ENCODE data around the gene LEF1.

Gene LEF1

GRCh38 chr4:108044951-108045686, 123.6 kb downstream of the LEF1 start:
- Mint-ChIP-seq H3K27me3 (ENCODE audit: low read depth) (no peaks in the 10 kb centered on the region), H3K36me3 (ENCODE audit: low read depth) (peaks cover 42% of the 10 kb centered on the region), H3K4me1 (ENCODE audit: low read depth) (peaks cover 45% of the 10 kb centered on the region), H3K4me3 (no peak overlapping the region), H3K27ac (peak overlapping the region; percentile 39), H3K9me3 (peaks cover under 1% of the 10 kb centered on the region)

DNA sequence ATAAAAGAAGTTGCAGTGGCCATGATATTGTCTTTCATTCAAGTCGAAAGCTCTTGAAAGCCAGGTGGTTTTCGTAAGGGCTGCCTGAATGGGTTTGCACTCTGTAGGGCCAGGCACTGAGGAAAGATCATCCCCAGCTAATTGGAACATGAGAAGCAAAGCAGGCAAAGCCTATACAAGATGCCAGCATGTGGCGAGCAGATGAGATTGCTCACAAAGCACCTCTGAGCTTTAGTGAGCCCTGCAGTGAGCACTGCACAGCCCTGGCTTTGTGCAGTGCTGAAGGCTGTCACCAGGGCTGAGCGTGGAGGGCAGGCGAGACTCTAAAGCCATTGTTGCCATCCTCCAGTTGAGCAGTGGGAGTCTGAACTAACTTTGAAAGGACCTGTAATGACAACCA, 125.2 kb downstream of the LEF1 start:
- Mint-ChIP-seq H3K27ac (peak overlapping the region; percentile 67), H3K36me3 (ENCODE audit: low read depth) (peaks cover 32% of the 10 kb centered on the region), H3K4me1 (ENCODE audit: low read depth) (peaks cover 30% of the 10 kb centered on the region), H3K4me3 (no peak overlapping the region), H3K9me3 (peaks cover 5% of the 10 kb centered on the region), H3K27me3 (ENCODE audit: low read depth) (no peaks in the 10 kb centered on the region)

- Mint-ChIP-seq H3K36me3 (ENCODE audit: low read depth) (peaks cover 28% of the 10 kb centered on the region), H3K27ac (no peak overlapping the region), H3K27me3 (ENCODE audit: low read depth) (no peaks in the 10 kb centered on the region), H3K9me3 (peaks cover 5% of the 10 kb centered on the region), H3K4me3 (no peak overlapping the region), H3K4me1 (ENCODE audit: low read depth) (peaks cover 25% of the 10 kb centered on the region)
Observed at GRCh38 chr4:108042927-108043326, 125.8 kb downstream of the LEF1 start.

GRCh38 chr4:108037884-108038283, 130.8 kb downstream of the LEF1 start:
- peaks cover 5% of the 10 kb centered on the region for H3K9me3 Mint-ChIP-seq
- no peaks in the 10 kb centered on the region for H3K27me3 Mint-ChIP-seq (ENCODE audit: low read depth)
- H3K4me3 Mint-ChIP-seq = no peak overlapping the region
- H3K27ac Mint-ChIP-seq = no peak overlapping the region
- peaks cover 30% of the 10 kb centered on the region for H3K4me1 Mint-ChIP-seq (ENCODE audit: low read depth)
- peaks cover 12% of the 10 kb centered on the region for H3K36me3 Mint-ChIP-seq (ENCODE audit: low read depth)

DNA sequence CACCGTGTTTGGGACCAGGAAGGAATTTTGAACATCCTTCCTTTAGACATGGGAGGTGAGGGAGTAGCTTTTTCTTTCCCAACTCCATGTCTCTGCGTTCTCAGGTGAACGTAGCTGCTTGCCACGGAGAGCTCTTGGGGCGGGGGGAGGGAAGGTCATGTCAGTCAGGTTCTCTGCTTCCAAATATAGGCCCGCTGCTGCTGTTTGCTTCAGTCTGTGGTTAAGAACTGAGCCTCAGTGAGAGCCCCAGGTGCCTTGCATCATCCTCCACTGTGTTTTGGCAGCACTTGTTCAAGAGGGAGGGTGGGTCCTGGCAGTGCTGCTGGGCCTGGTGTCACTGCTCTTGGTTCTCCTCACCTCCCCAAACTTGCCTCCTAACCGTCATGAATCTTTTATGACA, 132.5 kb downstream of the LEF1 start:
- peak overlapping the region; percentile 15 for H3K4me3 Mint-ChIP-seq

DNA sequence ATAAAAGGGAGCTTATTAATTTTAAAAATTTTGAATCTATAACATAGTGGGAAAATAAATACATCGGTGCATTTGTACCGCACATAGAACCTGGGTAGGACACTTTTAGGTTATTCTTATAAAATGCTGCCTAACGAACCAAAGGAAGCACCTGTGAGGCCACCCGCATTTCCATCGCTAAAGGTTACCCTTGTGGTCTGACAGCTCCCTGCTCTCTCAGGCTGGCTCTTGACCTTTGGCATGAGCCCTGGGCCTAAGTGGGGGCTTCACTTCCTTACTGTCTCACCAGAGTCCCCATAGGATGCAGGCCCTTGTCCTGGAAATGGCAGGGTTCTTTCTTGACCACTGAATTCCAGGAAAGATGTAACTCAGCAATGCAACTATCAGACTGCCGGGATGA, 133.0 kb downstream of the LEF1 start:
- peak overlapping the region; percentile 37 for H3K4me3 Mint-ChIP-seq
- H3K36me3 Mint-ChIP-seq (ENCODE audit: low read depth) = peaks cover 19% of the 10 kb centered on the region
- H3K4me1 Mint-ChIP-seq (ENCODE audit: low read depth) = peaks cover 38% of the 10 kb centered on the region
- H3K9me3 Mint-ChIP-seq = peaks cover 8% of the 10 kb centered on the region
- H3K27me3 Mint-ChIP-seq (ENCODE audit: low read depth) = no peaks in the 10 kb centered on the region
- peak overlapping the region; percentile 90 for H3K27ac Mint-ChIP-seq

More for the DNA sequence above, 132.5 kb downstream of the LEF1 start:
- H3K27me3 Mint-ChIP-seq (ENCODE audit: low read depth) = no peaks in the 10 kb centered on the region
- peak overlapping the region; percentile 90 for H3K27ac Mint-ChIP-seq
- H3K36me3 Mint-ChIP-seq (ENCODE audit: low read depth) = peaks cover 17% of the 10 kb centered on the region
- peaks cover 34% of the 10 kb centered on the region for H3K4me1 Mint-ChIP-seq (ENCODE audit: low read depth)
- peaks cover 8% of the 10 kb centered on the region for H3K9me3 Mint-ChIP-seq

GRCh38 chr4:108034565-108034964, 134.2 kb downstream of the LEF1 start:
- no peak overlapping the region for H3K27ac Mint-ChIP-seq
- peaks cover 3% of the 10 kb centered on the region for H3K9me3 Mint-ChIP-seq
- peaks cover 49% of the 10 kb centered on the region for H3K4me1 Mint-ChIP-seq (ENCODE audit: low read depth)
- peaks cover 19% of the 10 kb centered on the region for H3K36me3 Mint-ChIP-seq (ENCODE audit: low read depth)
- H3K27me3 Mint-ChIP-seq (ENCODE audit: low read depth) = no peaks in the 10 kb centered on the region
- peak overlapping the region; percentile 49 for H3K4me3 Mint-ChIP-seq

GRCh38 chr4:108033348-108033747, 135.4 kb downstream of the LEF1 start:
- Mint-ChIP-seq H3K4me3 (no peak overlapping the region), H3K4me1 (ENCODE audit: low read depth) (peaks cover 58% of the 10 kb centered on the region), H3K9me3 (peaks cover 3% of the 10 kb centered on the region), H3K27me3 (ENCODE audit: low read depth) (no peaks in the 10 kb centered on the region), H3K36me3 (ENCODE audit: low read depth) (peaks cover 23% of the 10 kb centered on the region), H3K27ac (no peak overlapping the region)

- Mint-ChIP-seq H3K27me3 (ENCODE audit: low read depth) (no peaks in the 10 kb centered on the region), H3K9me3 (peaks cover 3% of the 10 kb centered on the region), H3K36me3 (ENCODE audit: low read depth) (peaks cover 29% of the 10 kb centered on the region), H3K27ac (peak overlapping the region; percentile 88), H3K4me3 (no peak overlapping the region), H3K4me1 (ENCODE audit: low read depth) (peaks cover 55% of the 10 kb centered on the region)
Observed at GRCh38 chr4:108031427-108032083, 137.2 kb downstream of the LEF1 start.

DNA sequence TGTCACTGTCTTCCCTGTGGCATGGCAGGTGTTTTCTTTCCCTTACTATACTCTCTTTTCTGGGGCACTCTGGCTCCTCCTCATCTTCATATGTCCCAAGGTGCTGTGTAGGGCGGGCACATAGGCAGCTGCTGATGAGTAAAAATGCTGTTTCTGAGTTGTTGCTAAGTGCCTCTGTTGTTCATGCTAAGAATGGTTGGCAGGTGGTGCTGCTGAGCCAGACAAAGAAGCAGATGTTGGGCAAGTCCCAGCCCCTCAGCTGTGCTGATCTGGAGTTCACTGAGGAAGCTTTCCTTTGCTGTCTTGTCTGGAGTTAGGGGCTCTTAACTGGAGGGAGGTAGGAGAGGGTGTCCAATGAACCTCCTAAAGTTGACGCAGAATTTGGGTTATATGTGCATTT, 138.4 kb downstream of the LEF1 start:
- peak overlapping the region; percentile 88 for H3K27ac Mint-ChIP-seq
- peak overlapping the region; percentile 64 for H3K4me3 Mint-ChIP-seq
- H3K36me3 Mint-ChIP-seq (ENCODE audit: low read depth) = peaks cover 32% of the 10 kb centered on the region
- peaks cover 50% of the 10 kb centered on the region for H3K4me1 Mint-ChIP-seq (ENCODE audit: low read depth)
- H3K27me3 Mint-ChIP-seq (ENCODE audit: low read depth) = no peaks in the 10 kb centered on the region
- peaks cover 3% of the 10 kb centered on the region for H3K9me3 Mint-ChIP-seq

DNA sequence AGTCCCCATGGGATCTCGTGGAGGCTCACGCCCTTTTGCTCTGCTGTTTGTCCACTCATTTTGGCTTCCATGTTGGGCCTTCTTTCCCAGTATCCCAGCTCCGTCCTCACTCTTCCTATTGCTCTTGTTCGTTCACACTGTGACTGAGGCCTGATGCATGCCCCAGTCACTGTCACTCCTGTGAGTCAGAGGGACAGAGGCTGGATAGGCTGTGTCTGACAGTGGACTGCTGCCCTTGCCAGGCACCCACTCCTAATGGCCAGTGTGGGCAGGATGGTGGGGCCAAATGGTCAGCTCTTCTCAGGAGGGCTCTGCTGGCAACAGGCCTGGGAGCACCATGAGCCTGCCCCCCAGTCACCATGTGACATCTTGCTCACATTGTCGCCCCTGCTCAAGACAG, 139.0 kb downstream of the LEF1 start:
- Mint-ChIP-seq H3K27me3 (ENCODE audit: low read depth) (no peaks in the 10 kb centered on the region), H3K4me3 (peak overlapping the region; percentile 45), H3K36me3 (ENCODE audit: low read depth) (peaks cover 31% of the 10 kb centered on the region), H3K9me3 (peaks cover 3% of the 10 kb centered on the region), H3K4me1 (ENCODE audit: low read depth) (peaks cover 46% of the 10 kb centered on the region), H3K27ac (peak overlapping the region; percentile 88)

GRCh38 chr4:108029016-108029720, 139.6 kb downstream of the LEF1 start:
- peak overlapping the region; percentile 88 for H3K27ac Mint-ChIP-seq
- H3K27me3 Mint-ChIP-seq (ENCODE audit: low read depth) = no peaks in the 10 kb centered on the region
- H3K4me1 Mint-ChIP-seq (ENCODE audit: low read depth) = peaks cover 41% of the 10 kb centered on the region
- H3K36me3 Mint-ChIP-seq (ENCODE audit: low read depth) = peaks cover 30% of the 10 kb centered on the region
- H3K9me3 Mint-ChIP-seq = peaks cover 3% of the 10 kb centered on the region
- peak overlapping the region; percentile 68 for H3K4me3 Mint-ChIP-seq

DNA sequence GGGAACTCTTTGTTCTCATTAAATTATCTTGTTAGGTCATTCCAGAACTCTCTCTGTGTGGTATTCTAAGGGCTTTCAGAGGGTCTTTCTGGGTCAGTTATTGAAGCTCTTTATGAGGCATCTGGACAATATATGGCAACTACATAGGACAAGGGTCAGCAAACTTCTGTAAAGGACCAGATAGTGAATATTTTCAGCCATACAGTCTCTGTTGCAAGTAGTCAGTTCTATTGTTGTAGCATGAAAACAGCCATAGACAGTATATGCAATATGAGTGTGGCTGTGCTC, 143.9 kb downstream of the LEF1 start:
- peaks cover 30% of the 10 kb centered on the region for H3K4me1 Mint-ChIP-seq (ENCODE audit: low read depth)
- H3K27ac Mint-ChIP-seq = no peak overlapping the region
- no peaks in the 10 kb centered on the region for H3K27me3 Mint-ChIP-seq (ENCODE audit: low read depth)
- no peaks in the 10 kb centered on the region for H3K9me3 Mint-ChIP-seq
- H3K4me3 Mint-ChIP-seq = no peak overlapping the region
- peaks cover 35% of the 10 kb centered on the region for H3K36me3 Mint-ChIP-seq (ENCODE audit: low read depth)

- H3K36me3 Mint-ChIP-seq (ENCODE audit: low read depth) = peaks cover 40% of the 10 kb centered on the region
- H3K4me1 Mint-ChIP-seq (ENCODE audit: low read depth) = peaks cover 29% of the 10 kb centered on the region
- H3K9me3 Mint-ChIP-seq = no peaks in the 10 kb centered on the region
- H3K4me3 Mint-ChIP-seq = no peak overlapping the region
- no peaks in the 10 kb centered on the region for H3K27me3 Mint-ChIP-seq (ENCODE audit: low read depth)
- no peak overlapping the region for H3K27ac Mint-ChIP-seq
Observed at GRCh38 chr4:108024085-108024877, 144.5 kb downstream of the LEF1 start.
